Measurements from ENCODE around the gene ESYT1. TPM values are rescaled to one million over a fixed set of nuclear protein-coding genes. Genes with fewer than 3 reads are reported as not detected.
A peak's percentile ranks its signal among the peaks of the same experiment; 100 is the strongest.

Gene ESYT1
- total and polyA plus RNA-seq, 9 donors: 62.3 to 139 (median 97.3) TPM

- TF ChIP-seq CTCF (IDR thresholded peaks at IDR 0.05): no peak
- no peak for TF ChIP-seq EP300 (IDR thresholded peaks at IDR 0.05)
- no peak for TF ChIP-seq POLR2A (IDR thresholded peaks at IDR 0.05)
- Histone ChIP-seq H3K27ac (no peak overlapping the region), H3K9me3 (no peaks in the 10 kb centered on the region), H3K27me3 (no peaks in the 10 kb centered on the region), H3K4me3 (no peak overlapping the region), H3K4me1 (ENCODE audit: insufficient read depth) (peaks cover 6% of the 10 kb centered on the region), H3K36me3 (no peaks in the 10 kb centered on the region)
- 81 to 93% (median 91%) methylated on average over 2 of the region's 2 CpGs for WGBS, 3 donors
- no peak for DNase-seq
- intact Hi-C loops (cut with DNase I): loop anchor here in 3 of 4 donors (5.0 to 10.0 kb wide), 4 partner anchors 40 to 1580 kb away; partner anchors contain the start of genes NABP2 (in 2 of the 3), RNF41 (in 2 of the 3) and SPRYD4 (in 2 of the 3)
Measured at GRCh38 chr12:56122637-56123036, 5.4 kb upstream of the ESYT1 start.

- no peaks in the 10 kb centered on the region for H3K27me3 ChIP-seq
- no peaks in the 10 kb centered on the region for H3K36me3 ChIP-seq
- DNase-seq: no peak
- peaks cover 4% of the 10 kb centered on the region for H3K4me1 ChIP-seq (ENCODE audit: insufficient read depth)
- 43 to 67% (median 48%) methylated on average over 4 of the region's 4 CpGs for WGBS, 3 donors
- no peaks in the 10 kb centered on the region for H3K9me3 ChIP-seq
- H3K4me3 ChIP-seq: no peak overlapping the region
- intact Hi-C loops (cut with DNase I): loop anchor here in 3 of 4 donors (5.0 to 10.0 kb wide), 4 partner anchors 38 to 1578 kb away; partner anchors contain the start of genes NABP2 (in 2 of the 3), RNF41 (in 2 of the 3) and SPRYD4 (in 2 of the 3)
- no peak for TF ChIP-seq CTCF (IDR thresholded peaks at IDR 0.05)
- TF ChIP-seq EP300 (IDR thresholded peaks at IDR 0.05): no peak
- H3K27ac ChIP-seq: no peak overlapping the region
Measured at GRCh38 chr12:56124133-56124532, 3.9 kb upstream of the ESYT1 start.

GRCh38 chr12:56126732-56127239, 1.3 kb upstream of the ESYT1 start:
- TF ChIP-seq POLR2A (IDR thresholded peaks at IDR 0.05) (no peak), CTCF (IDR thresholded peaks at IDR 0.05) (no peak), EP300 (IDR thresholded peaks at IDR 0.05) (no peak)
- 54 to 62% (median 59%) methylated on average over 3 of the region's 3 CpGs for WGBS, 3 donors
- intact Hi-C loops (cut with DNase I): loop anchor here in 3 of 4 donors (2.0 to 10.0 kb wide), 3 partner anchors 32 to 338 kb away; partner anchors contain the start of genes NABP2 (in 2 of the 3), RNF41 (in 2 of the 3), SPRYD4 (in 2 of the 3) and MYL6 (in 1 of the 3)
- Histone ChIP-seq H3K4me3 (no peak overlapping the region), H3K27ac (peak overlapping the region; percentile 68 to 70), H3K27me3 (no peaks in the 10 kb centered on the region), H3K36me3 (no peaks in the 10 kb centered on the region), H3K4me1 (ENCODE audit: insufficient read depth) (peaks cover 9% of the 10 kb centered on the region), H3K9me3 (no peaks in the 10 kb centered on the region)
- no peak for DNase-seq

- DNase-seq: no peak
- Histone ChIP-seq H3K27ac (peak overlapping the region; percentile 68 to 70), H3K4me3 (peak overlapping the region; percentile 24), H3K27me3 (no peaks in the 10 kb centered on the region), H3K36me3 (no peaks in the 10 kb centered on the region), H3K4me1 (ENCODE audit: insufficient read depth) (peaks cover 9% of the 10 kb centered on the region), H3K9me3 (no peaks in the 10 kb centered on the region)
- intact Hi-C loops (cut with DNase I): loop anchor here in 3 of 4 donors (2.0 to 10.0 kb wide), 3 partner anchors 31 to 337 kb away; partner anchors contain the start of genes NABP2 (in 2 of the 3), RNF41 (in 2 of the 3), SPRYD4 (in 2 of the 3) and MYL6 (in 1 of the 3)
- WGBS, 3 donors: 0 to 1% (median 1%) methylated on average over 8 of the region's 8 CpGs
- TF ChIP-seq EP300 (IDR thresholded peaks at IDR 0.05): no peak
- TF ChIP-seq POLR2A (IDR thresholded peaks at IDR 0.05): peak; percentile 58
- peak in 2 of 3 donors; percentile 12 to 20 for TF ChIP-seq CTCF (IDR thresholded peaks at IDR 0.05)
Measured at GRCh38 chr12:56127485-56127887, 581 bp upstream of the ESYT1 start.

Measured in ovary (tissue), 9 donors.